Effector memory CD4-positive, alpha-beta T cell (primary cell): ENCODE measurements around the gene HOXB6.

Experiments
- DNase-seq, 3 donors: peaks; one replicate each; pipeline ENCODE4 v3.0.0-alpha.2; 2020
- H3K27ac ChIP-seq: 2 replicates; pipeline ENCODE4 v1.7.0; 2013; ENCODE audit warnings: mild to moderate bottlenecking, low read length, moderate library complexity; ENCODE audit not compliant: insufficient read depth, poor library complexity, severe bottlenecking
- H3K27me3 ChIP-seq: replicated peaks from 2 replicates; pipeline ENCODE4 v1.7.0; 2013; ENCODE audit warnings: mild to moderate bottlenecking, low read length; ENCODE audit not compliant: insufficient read depth, control insufficient read depth, poor library complexity, severe bottlenecking
- H3K36me3 ChIP-seq: 2 replicates; pipeline ENCODE4 v1.7.0; 2013; ENCODE audit warnings: mild to moderate bottlenecking, low read length, moderate library complexity; ENCODE audit not compliant: control insufficient read depth, insufficient read depth
- H3K4me1 ChIP-seq: 2 replicates; pipeline ENCODE4 v1.7.0; 2013; ENCODE audit warnings: low read length, mild to moderate bottlenecking; ENCODE audit not compliant: control insufficient read depth, insufficient read depth, poor library complexity, severe bottlenecking
- H3K4me3 ChIP-seq: 2 replicates; pipeline ENCODE4 v1.7.0; 2013; ENCODE audit warnings: low read length, low read depth, mild to moderate bottlenecking; ENCODE audit not compliant: insufficient read depth, poor library complexity, severe bottlenecking
- H3K9me3 ChIP-seq: 2 replicates; pipeline ENCODE4 v1.7.0; 2013; ENCODE audit warnings: mild to moderate bottlenecking, low read length, moderate library complexity; ENCODE audit not compliant: control insufficient read depth

The HOXB6 gene

DNA sequence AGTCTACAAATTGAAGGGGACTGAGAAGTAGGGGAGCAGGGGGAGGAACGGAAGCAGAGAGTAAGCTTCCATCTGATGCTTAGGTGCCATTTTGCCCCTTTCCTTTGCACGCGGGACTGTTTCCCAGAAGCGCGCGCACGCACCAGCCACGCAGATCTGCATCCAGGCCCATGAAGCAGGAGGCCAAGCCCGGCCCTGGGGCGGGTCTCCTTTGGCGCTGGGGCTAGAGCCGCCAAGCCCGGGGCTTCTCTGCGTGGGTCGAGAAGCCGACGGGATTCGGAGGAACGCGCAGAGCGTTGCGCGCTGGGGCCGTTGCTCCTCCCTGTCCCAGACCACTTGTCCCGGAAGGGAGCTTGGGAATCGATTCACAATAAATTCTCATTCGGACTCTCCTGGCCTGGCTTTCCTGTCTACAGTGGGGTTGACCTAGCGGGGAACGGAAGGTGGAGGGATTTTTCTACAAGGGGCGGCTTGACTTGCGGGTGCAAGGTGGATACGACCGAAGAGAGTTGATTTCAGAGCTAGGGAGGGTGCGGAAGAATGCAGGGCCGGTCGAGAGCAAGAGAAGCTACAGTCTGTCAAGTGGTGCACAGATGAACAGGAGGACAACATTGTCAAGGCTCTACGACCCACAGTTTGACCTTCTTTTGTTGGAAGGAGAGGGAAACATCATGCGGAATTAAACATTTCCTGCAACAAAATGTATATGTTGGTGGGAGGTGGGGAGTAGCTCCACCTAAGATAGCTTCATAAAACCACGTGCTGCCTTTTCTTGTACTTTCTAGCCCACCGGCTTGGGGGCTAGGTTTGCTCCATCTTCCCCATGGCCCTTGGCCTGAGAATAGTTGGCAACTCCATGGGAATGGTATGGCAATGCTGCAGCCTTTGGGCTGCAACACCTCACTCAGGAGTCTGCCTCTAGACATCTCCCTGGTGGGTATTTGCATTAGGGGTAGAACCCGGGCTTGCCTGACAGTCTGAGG, 16.9 kb upstream of the HOXB6 start:
- Histone ChIP-seq H3K4me3 (no peak overlapping the region), H3K4me1 (peaks cover 35% of the 10 kb centered on the region), H3K36me3 (no peaks in the 10 kb centered on the region), H3K9me3 (no peaks in the 10 kb centered on the region), H3K27ac (no peak overlapping the region), H3K27me3 (peaks cover 79% of the 10 kb centered on the region)
- DNase-seq, result no peak

DNA sequence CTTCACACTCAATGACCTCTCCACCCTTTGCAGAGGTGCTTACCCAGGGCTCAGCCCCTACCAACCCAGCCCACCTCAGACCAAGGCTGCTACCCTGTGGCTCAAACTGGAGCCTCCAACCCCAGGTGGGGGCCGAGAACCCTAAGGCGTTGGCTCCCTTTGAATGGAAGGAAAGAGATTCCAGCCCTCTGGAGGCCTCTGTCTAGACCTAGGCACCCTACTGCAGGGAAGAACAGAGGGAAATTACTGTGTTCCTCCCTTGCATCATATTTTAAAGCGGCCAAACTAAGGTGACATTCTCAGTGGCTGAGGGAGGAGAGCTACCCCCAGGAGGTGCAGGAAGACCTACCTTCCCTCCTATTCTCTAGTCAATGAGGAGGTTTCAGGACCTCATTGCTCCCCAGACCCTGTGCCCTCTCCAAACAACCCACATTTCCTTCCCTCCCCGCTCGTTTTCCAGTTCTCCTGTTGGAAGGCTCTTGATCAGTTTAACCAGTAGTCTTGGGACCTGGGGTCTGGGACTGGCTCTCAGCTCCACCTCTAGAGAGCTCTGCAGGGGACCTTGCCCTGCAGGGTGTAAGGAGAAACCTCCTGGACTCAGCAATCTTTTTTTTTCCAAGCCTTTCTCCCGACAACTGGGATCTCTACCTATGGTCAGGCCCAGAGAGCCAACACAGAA, 15.8 kb upstream of the HOXB6 start:
- no peaks in the 10 kb centered on the region for H3K9me3 ChIP-seq
- H3K4me3 ChIP-seq, result no peak overlapping the region
- peaks cover 81% of the 10 kb centered on the region for H3K27me3 ChIP-seq
- H3K4me1 ChIP-seq, result peaks cover 25% of the 10 kb centered on the region
- no peak for DNase-seq
- H3K36me3 ChIP-seq, result no peaks in the 10 kb centered on the region
- no peak overlapping the region for H3K27ac ChIP-seq

DNA sequence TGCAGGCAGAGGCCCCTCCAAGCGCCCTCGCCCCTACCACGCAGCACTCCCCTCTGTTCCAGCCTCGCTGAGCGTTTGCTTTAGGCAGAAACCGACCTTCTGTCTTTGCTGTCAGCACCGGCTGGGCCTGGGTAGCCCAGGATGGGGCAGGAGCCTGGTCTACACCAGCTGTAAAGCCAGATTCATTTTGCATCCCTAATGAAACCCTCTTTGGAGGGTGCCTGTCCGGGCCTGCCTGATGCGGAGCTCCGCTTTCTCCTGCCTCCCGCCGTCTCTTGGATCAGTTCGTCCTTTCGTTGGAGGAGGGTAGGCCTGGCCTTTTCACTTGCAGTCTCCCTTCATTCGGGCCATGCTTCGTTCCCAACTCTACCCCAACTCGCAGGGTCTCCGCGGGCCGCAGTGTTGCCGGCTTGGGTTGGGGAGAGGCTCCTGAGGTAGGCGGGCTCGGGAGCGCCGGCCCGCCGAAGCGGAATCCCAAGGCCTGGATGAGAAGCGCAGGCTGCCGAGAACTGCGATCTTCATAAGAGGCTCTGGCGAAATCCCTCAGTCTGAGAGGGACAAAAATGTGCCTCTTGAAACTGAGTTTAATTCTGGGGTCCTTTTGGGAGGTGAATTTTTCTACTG, 15.2 kb upstream of the HOXB6 start:
- H3K27me3 ChIP-seq, result peaks cover 81% of the 10 kb centered on the region
- H3K36me3 ChIP-seq, result no peaks in the 10 kb centered on the region
- DNase-seq, result no peak
- H3K27ac ChIP-seq, result no peak overlapping the region
- H3K9me3 ChIP-seq, result no peaks in the 10 kb centered on the region
- H3K4me1 ChIP-seq, result peaks cover 19% of the 10 kb centered on the region
- H3K4me3 ChIP-seq, result no peak overlapping the region

DNA sequence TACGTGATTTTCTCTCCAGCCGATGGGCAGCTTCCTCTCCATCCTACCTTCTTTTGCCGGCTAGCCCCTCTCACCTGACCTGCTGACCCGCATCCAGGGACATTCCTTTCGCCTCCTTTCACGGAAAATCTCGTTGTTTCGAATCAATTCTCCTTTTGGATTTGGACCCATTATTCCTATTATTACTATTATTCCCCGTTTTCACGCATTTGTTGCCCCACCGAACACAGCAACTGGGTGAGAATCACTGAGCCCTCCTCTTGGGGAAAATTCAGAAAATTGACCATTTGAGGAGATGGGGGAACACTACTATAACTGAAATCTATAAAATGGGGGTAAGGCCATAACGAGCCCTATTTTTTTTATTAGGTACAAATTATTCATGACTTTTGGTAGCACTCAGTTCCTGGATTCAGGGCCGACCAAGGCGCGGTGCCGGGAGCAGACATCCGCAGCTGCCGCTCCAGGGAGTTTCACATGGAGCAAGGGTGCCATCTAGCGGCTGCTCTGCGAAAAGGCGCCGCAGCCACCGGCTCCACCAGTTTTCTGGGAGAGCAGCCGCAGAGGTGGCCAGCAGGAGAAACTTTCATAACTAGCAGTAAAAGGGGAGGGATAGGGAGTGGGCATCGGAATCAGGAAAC, 13.6 kb upstream of the HOXB6 start:
- peak; percentile 63 to 76 (median 75) for DNase-seq
- no peaks in the 10 kb centered on the region for H3K36me3 ChIP-seq
- H3K9me3 ChIP-seq, result no peaks in the 10 kb centered on the region
- no peak overlapping the region for H3K27ac ChIP-seq
- peaks cover 81% of the 10 kb centered on the region for H3K27me3 ChIP-seq
- H3K4me3 ChIP-seq, result no peak overlapping the region
- peaks cover 29% of the 10 kb centered on the region for H3K4me1 ChIP-seq

DNA sequence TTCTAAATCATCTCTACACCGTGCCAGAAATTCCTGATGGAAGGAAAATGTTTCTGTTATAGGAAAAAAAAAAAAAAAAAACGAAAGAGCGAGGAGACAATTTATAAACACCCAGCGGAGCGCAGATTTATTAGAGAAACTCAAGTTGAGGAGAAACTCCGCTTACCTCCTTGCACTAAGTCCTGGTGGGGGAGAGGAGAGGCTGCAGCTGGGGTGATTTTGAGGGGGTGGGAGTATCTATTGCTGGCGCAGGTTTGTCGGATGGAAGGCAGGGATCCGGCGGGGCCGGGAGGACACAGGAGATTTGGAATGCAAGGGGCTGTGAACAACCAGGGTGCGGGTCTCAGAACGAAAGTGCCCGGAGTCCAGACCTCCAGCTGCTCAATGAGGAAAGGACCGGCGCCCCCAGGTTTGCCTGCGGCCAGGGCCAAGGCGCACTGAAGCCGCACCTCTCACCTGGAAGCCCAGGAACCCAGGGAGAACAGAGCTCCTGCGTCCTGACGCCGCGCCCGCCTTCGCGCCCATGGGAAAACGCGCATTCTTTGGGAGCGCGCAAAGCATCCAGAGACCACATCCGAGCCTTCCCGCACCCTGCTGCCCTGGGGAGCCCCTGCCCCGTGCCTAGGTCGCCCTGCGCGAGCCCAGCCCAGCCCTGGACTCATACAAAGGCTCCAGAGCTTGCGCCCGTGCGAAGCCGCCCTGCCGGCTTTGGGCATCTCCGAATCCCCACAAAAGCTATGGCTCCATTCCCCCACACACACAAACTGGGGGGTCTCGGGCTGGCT, 12.9 kb upstream of the HOXB6 start:
- Histone ChIP-seq H3K27ac (no peak overlapping the region), H3K9me3 (no peaks in the 10 kb centered on the region), H3K36me3 (no peaks in the 10 kb centered on the region), H3K4me1 (peaks cover 34% of the 10 kb centered on the region), H3K27me3 (peaks cover 78% of the 10 kb centered on the region), H3K4me3 (no peak overlapping the region)
- no peak for DNase-seq

DNA sequence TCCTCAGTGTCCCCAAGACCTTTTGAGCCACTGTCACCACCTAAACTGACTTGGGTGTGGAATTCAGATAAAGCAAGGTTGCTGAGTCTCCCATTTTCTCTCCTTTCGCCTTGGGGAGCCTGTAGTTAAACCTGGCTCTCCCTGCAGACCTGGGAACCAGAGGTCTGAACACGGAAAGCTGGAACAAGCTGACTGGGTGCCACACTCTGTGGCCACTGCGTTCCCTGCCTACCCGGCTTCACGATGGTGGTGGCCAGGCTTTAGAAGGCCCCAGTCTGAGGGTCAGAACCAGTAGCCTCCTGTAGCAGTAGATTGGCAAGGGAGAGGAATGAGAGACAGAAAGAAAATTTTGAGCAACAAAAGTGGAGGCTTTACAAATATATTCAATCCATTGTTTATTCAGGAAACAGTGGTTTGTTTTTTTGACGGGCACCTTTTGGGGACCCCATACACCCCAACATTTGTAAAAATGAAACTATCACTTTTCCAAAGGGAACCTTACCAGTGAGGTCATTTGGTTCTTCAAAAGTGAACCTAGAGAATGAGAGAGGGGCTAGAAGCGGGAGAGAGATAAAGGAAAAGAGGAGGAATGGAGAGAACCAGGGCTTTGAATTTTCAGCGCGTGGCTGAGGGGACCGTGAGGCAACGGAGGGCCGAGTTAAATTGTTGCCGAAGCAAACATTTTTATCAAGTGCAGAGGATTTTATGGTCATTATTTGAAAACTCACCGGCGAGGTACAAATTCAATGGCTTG, 12.1 kb upstream of the HOXB6 start:
- Histone ChIP-seq H3K4me1 (peaks cover 42% of the 10 kb centered on the region), H3K27me3 (peaks cover 82% of the 10 kb centered on the region)

DNA sequence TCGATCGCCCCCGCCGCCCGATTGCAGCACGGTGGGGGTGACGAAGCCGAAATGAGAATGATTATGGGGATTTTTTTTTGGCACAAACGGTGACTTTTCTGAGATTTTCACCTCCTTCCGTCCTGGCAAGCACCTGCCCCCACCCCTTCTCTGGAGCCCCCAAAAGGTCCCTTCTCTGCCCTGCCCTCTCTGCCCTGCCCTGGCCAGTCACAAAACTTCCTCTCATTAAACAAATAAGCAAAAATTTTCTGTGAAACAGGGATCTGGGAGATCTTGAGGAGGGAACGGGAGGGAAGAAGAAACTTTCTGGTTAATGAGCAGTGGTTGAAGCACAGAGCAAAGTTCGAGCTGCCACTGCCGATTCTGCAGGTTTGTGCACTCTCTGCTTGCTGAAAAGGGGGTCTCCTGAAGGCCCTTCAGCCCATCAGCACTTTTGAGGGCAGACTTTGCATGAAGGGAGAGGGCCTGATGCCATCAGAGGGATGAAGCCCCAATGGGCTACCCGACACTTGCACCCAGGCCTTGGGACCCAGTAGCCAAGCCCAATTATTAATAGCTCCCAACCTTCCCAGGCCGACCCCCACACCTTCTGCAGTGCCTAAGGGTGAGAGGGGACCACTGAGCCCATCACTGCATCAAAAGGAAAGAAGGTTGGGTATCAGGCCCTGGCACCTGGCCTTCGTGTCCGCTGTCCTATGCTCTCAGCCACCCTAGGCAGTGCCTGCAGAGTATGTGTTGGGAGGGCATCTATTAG, 11.4 kb upstream of the HOXB6 start:
- H3K4me1 ChIP-seq, result peaks cover 49% of the 10 kb centered on the region
- H3K27me3 ChIP-seq, result peaks cover 83% of the 10 kb centered on the region
- DNase-seq, result no peak
- H3K4me3 ChIP-seq, result no peak overlapping the region
- no peaks in the 10 kb centered on the region for H3K36me3 ChIP-seq
- no peak overlapping the region for H3K27ac ChIP-seq
- H3K9me3 ChIP-seq, result no peaks in the 10 kb centered on the region

More for the DNA sequence above, 12.1 kb upstream of the HOXB6 start:
- Histone ChIP-seq H3K27ac (no peak overlapping the region), H3K9me3 (no peaks in the 10 kb centered on the region), H3K4me3 (no peak overlapping the region), H3K36me3 (no peaks in the 10 kb centered on the region)
- DNase-seq, result no peak

DNA sequence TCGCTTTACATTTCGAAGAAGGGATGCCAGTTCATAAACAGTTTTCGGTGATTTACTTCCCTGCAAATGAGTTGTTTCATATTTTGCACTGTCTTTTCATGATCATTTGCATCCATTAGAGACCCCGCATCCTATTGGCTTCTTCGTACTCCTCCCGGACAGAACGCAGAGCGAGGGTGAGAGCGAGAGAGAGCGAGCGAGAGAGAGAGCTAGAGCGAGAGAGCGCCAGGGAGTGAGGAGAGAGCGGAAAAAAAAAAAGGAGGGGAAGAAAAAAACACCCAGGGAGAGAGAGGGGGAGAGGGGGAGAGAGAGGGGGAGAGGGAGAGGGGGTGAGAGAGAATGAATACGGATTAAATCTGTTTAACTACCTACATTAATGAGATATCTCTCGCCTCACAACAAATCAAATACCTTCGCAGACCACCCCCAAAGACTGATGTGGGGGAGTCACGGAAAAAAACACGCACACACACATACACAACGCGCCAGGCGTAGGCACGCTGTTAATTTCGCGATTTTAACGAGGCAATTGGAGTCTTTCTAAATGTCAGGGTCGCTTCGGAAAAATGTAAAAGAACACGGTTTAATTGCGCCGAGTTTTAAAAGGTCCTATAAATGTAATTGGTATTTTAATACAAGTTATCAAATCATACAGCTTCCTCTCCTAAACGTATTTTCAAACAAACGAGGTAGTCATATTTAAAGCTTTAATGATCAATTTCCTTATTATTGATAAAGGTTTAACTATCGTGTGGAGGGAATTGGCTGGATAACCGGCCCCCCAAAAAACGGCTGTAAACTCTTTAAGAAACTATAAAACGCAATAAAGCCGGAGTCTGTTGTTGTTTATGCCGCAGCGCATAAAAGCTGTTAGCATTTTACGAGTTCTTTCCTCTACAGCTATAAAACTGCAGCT, 10.5 kb upstream of the HOXB6 start, which contains the start of gene HOXB8:
Gene HOXB8, minus strand, starts transcription at position 246 of the 916 bp plus-strand sequence. CDS start 588 bp downstream, outside the sequence.
- Histone ChIP-seq H3K27me3 (peaks cover 86% of the 10 kb centered on the region), H3K9me3 (no peaks in the 10 kb centered on the region), H3K4me3 (peak within 1 kb of the TSS; percentile 6), H3K27ac (no peak within 1 kb of the TSS), H3K4me1 (peaks cover 57% of the 10 kb centered on the region), H3K36me3 (no peaks in the 10 kb centered on the region)
- DNase-seq, result no peak
